Measurements from ENCODE around the gene UBE2D3. TPM values are rescaled to one million over a fixed set of nuclear protein-coding genes. Genes with fewer than 3 reads are reported as not detected.

Gene UBE2D3
- 321 and 327 TPM in 2 replicates for total RNA-seq

DNA sequence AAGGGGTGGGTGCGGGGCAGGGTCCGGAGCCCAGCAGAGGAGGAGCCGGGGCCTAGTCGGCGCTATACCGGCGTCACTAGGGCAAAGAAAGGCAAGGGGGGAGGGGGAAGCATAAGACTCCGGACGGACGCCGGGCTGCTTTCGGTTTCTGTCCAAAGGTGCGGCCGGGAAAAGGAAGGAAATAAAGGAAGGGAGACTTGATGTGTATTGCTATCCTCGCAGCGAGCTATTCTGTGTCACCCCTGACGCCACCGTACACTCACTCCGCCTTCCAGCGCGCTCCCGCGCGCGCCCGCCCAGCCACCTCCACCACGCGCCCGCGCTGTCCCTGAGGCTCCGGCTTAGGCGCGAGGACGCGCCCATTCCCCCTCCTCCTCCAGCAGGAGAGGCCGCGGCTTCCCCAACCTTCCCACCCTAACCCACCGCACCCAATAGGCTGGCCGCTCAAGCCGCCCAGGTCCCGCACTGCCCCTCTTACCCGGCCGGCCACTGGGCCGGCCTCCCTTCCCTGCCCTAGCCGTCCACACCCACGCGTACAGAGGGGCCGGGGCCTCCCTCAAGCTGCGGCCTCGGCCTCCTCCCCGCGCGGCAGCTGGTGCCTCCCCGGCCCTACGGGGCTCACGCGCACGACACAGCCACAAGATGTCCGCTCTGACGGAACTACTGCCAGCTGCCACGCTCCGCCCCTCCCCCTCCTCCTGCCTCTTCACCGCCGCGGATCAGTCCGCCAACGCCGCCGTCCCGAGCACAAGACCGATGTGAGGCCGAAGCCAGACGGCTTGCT lies at the start of gene UBE2D3:
UBE2D3 (minus strand) TSS at position 662 of the 784 bp plus-strand sequence. CDS start 1,043 bp downstream, outside the sequence.
- Mint-ChIP-seq H3K27me3 (no peaks in the 10 kb centered on the region), H3K36me3 (ENCODE audit: low read depth) (peaks cover 26% of the 10 kb centered on the region), H3K4me1 (peaks cover 33% of the 10 kb centered on the region), H3K4me3 (no peak within 1 kb of the TSS), H3K27ac (no peak within 1 kb of the TSS), H3K9me3 (no peaks in the 10 kb centered on the region)
- ATAC-seq (ENCODE audit: low read depth) = peak; percentile 49
- ChIA-PET POLR2A (interaction anchor here (0.8 to 5.5 kb wide), 34 partner anchors 10 to 482 kb away, joined by 3 to 263 read pairs (median 6); partner anchors contain the start of genes BDH2, CISD2, MANBA and NFKB1), CTCF (interaction anchor here (1.0 to 2.7 kb wide), 5 partner anchors 10 to 264 kb away, joined by 3 to 14 read pairs (median 3); partner anchors contain the start of genes CISD2 and MANBA)
- DNase-seq = peak; percentile 94
- TF ChIP-seq, protein P1, sequence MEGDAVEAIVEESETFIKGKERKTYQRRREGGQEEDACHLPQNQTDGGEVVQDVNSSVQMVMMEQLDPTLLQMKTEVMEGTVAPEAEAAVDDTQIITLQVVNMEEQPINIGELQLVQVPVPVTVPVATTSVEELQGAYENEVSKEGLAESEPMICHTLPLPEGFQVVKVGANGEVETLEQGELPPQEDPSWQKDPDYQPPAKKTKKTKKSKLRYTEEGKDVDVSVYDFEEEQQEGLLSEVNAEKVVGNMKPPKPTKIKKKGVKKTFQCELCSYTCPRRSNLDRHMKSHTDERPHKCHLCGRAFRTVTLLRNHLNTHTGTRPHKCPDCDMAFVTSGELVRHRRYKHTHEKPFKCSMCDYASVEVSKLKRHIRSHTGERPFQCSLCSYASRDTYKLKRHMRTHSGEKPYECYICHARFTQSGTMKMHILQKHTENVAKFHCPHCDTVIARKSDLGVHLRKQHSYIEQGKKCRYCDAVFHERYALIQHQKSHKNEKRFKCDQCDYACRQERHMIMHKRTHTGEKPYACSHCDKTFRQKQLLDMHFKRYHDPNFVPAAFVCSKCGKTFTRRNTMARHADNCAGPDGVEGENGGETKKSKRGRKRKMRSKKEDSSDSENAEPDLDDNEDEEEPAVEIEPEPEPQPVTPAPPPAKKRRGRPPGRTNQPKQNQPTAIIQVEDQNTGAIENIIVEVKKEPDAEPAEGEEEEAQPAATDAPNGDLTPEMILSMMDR (IDR thresholded peaks at IDR 0.05) = no peak
- intact Hi-C loops (cut with micrococcal nuclease) = loop anchor here (1.0 to 10.0 kb wide), 11 partner anchors 18 to 1918 kb away; partner anchors contain the start of genes CENPE, MANBA, PPP3CA and SLC39A8

DNA sequence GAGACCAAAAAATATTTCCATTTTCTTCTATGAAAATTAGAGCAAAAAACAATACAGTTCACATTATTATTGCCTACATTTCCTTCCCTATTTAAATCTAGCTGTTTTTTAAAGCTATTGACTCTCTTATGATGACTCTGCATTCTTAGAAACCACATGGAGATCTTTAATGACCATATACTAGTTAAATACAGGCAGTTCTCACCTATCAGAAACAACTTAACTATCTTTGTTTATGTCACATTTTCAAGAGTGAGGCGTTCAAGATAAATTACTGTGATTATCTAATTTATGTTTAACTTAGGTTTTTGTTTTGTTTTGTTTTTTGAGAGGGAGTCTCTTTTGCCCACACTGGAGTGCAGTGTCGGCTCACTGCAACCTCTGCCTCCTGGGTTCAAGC lies 44.4 kb upstream of the UBE2D3 start:
- Mint-ChIP-seq H3K9me3 (no peaks in the 10 kb centered on the region), H3K4me3 (no peak overlapping the region), H3K36me3 (ENCODE audit: low read depth) (peaks cover 38% of the 10 kb centered on the region), H3K4me1 (peaks cover 45% of the 10 kb centered on the region), H3K27ac (no peak overlapping the region), H3K27me3 (no peaks in the 10 kb centered on the region)
- intact Hi-C loops (cut with micrococcal nuclease) = loop anchor here (5.0 kb wide), 1 partner anchor 126 kb away; no protein-coding TSS in a partner anchor
- DNase-seq = no peak
- ChIA-PET POLR2A (interaction anchor here (2.8 kb wide), 1 partner anchor 44 kb away, joined by 22 read pairs; the partner anchor contains the start of gene UBE2D3), CTCF (no interaction called here)
- TF ChIP-seq, protein P1 (IDR thresholded peaks at IDR 0.05) = no peak
- ATAC-seq (ENCODE audit: low read depth) = no peak

DNA sequence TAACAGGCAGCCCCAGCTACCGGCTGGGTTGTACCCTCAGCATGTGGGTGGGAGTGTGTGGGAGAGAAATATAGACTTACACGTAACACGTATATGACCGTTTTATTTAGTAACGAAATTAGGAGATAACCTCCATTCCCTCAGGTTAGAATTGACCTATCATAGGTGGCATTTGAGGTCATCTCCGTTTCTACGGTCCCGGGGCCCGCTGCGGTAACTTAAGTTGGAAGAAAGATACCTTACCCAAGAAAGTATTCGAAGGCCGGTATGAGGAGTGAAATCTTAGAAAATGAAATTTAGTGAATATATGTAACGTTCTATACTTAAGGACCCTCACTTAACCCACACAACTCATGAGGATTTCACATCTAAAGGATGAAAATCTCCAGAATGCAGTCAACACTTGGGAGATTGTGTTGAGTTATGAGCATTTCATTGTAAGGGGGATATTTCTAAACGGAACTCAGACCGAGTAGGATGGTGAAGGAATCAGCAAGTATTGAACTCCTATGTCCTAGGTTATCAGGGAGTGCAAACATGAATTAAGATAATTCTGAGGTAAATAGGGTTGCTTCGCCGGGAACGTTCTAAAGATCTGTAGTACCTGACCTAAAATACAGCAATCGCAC lies 42.3 kb upstream of the UBE2D3 start:
- Mint-ChIP-seq H3K36me3 (ENCODE audit: low read depth) (peaks cover 20% of the 10 kb centered on the region), H3K27ac (peak overlapping the region; percentile 97), H3K4me3 (peak overlapping the region; percentile 97), H3K4me1 (peaks cover 50% of the 10 kb centered on the region), H3K27me3 (no peaks in the 10 kb centered on the region), H3K9me3 (no peaks in the 10 kb centered on the region)
- ATAC-seq (ENCODE audit: low read depth) (no peak), DNase-seq (no peak)
- TF ChIP-seq, protein P1 (IDR thresholded peaks at IDR 0.05) = no peak
- POLR2A ChIA-PET = interaction anchor here (0.6 to 3.6 kb wide), 13 partner anchors 9 to 525 kb away, joined by 3 to 263 read pairs (median 4); partner anchors contain the start of genes MANBA, SLC39A8 and UBE2D3
- intact Hi-C loops (cut with micrococcal nuclease) = loop anchor here (1.0 to 10.0 kb wide), 7 partner anchors 109 to 525 kb away; partner anchors contain the start of genes BDH2, CENPE, MANBA and NFKB1
- CTCF ChIA-PET = interaction anchor here (2.3 kb wide), 1 partner anchor 42 kb away, joined by 14 read pairs; the partner anchor contains the start of gene UBE2D3

DNA sequence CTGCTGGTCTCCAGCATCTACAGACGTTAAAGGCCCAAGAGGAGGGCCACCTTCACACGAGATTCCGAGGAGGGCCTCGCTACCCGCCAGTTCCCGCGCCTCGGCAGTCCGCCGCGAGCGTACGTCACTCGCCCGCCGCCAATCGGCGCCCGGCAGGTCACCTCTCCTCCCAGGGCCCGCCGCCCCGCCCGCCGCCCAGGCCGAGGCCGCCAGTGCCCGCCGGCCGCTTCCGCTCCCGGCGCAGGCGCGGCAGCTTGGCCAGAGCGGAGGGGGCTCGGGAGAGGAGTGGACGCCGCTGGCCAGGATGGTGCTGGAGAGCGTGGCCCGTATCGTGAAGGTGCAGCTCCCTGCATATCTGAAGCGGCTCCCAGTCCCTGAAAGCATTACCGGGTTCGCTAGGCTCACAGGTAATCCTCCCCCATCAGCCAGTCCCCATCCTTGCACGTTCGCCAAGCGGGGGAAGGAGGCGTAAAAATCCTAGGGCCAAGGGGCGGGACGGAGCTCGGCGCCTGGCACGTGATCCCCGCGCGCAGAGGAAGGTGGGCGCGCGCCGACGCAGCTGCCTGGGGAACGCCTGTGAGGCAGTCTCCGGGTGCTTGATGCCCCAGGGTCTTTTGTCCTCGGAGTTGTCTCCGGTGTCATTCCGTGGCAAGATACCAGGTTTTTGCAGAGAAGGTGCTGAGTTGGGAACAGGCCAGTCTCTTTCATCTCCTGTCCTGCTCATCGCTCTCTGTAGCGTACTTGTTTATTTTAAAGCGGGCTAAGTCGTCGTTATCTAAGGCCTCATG lies 41.6 kb upstream of the UBE2D3 start, which contains the start of gene CISD2:
CISD2 (plus strand) TSS at position 212 of the 788 bp plus-strand sequence; CDS start at position 305, 93 bp downstream.
- CTCF ChIA-PET = interaction anchor here (1.5 to 2.3 kb wide), 2 partner anchors 10 to 41 kb away, joined by 3 to 14 read pairs; partner anchors contain the start of gene UBE2D3
- Mint-ChIP-seq H3K27me3 (no peaks in the 10 kb centered on the region), H3K27ac (peak within 1 kb of the TSS; percentile 97), H3K36me3 (ENCODE audit: low read depth) (peaks cover 15% of the 10 kb centered on the region), H3K4me1 (peaks cover 51% of the 10 kb centered on the region), H3K4me3 (peak within 1 kb of the TSS; percentile 97), H3K9me3 (no peaks in the 10 kb centered on the region)
- TF ChIP-seq, protein P1 (IDR thresholded peaks at IDR 0.05) = no peak
- DNase-seq = peak; percentile 91
- ATAC-seq (ENCODE audit: low read depth) = peak; percentile 86
- POLR2A ChIA-PET = interaction anchor here (0.6 to 3.6 kb wide), 15 partner anchors 8 to 524 kb away, joined by 3 to 263 read pairs (median 4); partner anchors contain the start of genes MANBA, SLC39A8 and UBE2D3
- intact Hi-C loops (cut with micrococcal nuclease) = loop anchor here (1.0 to 10.0 kb wide), 9 partner anchors 41 to 524 kb away; partner anchors contain the start of genes BDH2, CENPE, MANBA and NFKB1
